HFF-Myc (cell line): ENCODE measurements around the gene USE1.

Experiments
- DNase-seq: peaks from one replicate; pipeline ENCODE4 v3.0.0-alpha.2; 2011; ENCODE audit warnings: low read depth; ENCODE audit errors: extremely low read depth
- H3K4me3 ChIP-seq: replicated peaks from 2 replicates; pipeline ENCODE4 v1.5.1; 2011; ENCODE audit warnings: low read depth, mild to moderate bottlenecking, control low read depth, low read length
- TF ChIP-seq, protein P1 (sequence below): IDR thresholded peaks from 2 replicates; pipeline ENCODE4 v1.5.1; 2012; ENCODE audit warnings: mild to moderate bottlenecking, low read depth, low read length, control low read depth; ENCODE audit errors: missing control alignments

Gene USE1

DNA sequence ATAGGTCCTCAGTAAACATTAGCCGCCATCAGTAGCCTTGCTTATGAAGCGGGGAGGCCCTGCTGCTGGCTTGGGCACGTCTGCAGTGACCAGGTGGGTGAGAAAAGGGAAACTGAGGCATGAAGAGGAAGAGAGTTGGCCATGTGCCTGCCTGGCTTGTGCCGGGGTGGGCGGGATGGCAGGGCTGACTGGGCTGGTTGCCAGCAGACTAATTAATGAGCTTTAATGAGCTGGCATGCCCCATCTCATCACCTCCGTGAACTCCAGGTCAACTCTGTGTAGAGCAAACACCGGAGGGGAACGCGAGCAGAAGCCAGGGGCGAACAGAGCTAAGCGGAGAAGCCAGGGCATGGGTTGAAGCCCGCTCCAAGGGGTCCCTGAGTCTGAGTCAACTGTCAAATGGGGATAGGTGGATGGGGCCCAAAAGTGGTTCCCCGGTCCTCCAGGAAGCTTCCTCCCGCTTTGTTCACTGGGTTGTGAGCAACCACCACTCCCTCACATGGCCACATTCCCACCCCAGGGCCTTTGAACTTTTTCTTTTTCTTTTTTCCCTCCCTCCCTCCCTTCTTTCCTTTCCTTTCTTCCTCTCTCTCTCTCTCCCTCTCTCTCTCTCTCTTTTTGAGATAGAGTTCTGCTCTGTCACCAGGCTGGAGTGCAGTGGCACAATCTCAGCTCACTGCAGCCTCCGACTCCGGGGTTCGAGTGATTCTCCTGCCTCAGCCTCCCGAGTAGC lies 21.8 kb downstream of the USE1 start:
- DNase-seq, result no peak
- H3K4me3 ChIP-seq, result no peak overlapping the region
- TF ChIP-seq, protein P1, sequence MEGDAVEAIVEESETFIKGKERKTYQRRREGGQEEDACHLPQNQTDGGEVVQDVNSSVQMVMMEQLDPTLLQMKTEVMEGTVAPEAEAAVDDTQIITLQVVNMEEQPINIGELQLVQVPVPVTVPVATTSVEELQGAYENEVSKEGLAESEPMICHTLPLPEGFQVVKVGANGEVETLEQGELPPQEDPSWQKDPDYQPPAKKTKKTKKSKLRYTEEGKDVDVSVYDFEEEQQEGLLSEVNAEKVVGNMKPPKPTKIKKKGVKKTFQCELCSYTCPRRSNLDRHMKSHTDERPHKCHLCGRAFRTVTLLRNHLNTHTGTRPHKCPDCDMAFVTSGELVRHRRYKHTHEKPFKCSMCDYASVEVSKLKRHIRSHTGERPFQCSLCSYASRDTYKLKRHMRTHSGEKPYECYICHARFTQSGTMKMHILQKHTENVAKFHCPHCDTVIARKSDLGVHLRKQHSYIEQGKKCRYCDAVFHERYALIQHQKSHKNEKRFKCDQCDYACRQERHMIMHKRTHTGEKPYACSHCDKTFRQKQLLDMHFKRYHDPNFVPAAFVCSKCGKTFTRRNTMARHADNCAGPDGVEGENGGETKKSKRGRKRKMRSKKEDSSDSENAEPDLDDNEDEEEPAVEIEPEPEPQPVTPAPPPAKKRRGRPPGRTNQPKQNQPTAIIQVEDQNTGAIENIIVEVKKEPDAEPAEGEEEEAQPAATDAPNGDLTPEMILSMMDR, result no peak

DNA sequence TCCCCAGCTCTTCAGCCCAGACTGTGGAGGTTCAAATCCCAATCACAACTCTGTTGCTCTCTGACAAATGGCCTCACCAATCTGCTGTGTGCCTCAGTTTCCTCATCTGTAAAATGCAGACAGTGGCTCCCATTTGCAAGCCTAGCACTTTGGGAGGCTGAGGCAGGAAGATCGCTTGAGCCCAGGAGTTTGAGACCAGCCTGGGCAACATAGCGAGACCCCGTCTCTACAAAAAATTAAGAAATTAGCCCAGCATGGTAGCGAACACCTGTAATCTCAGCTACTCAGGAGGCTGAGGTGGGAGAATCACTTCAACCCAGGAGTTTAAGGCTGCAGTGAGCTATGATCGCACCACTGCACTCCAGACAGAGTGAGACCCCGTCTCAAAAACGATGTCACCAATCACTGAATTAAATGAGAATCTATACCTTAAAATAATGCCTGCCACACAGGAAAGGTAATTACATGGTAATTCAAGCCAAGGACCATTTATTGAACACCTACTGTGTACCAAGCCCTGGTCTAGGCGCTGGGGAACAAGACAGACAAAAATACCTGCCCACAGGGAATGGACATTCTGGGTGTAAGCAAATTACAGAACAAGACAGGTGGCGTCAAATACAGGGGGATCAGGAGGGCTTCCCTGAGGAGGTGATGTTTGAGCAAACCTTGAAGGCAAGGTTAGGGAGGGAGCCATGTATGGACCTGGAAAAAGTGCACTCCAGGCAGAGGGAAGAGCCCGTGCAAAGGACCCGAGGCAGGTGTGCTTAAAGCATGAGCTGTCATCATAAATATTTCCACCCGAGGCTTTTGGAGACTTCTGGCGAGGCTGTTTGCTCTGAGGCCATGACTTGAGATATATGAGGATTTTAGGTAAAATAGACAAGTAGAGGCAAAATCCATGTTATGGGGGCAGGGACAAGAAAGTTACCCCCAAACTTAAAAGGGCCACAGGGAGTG lies 22.9 kb downstream of the USE1 start:
- TF ChIP-seq, protein P1, result no peak
- H3K4me3 ChIP-seq, result no peak overlapping the region
- DNase-seq, result no peak

DNA sequence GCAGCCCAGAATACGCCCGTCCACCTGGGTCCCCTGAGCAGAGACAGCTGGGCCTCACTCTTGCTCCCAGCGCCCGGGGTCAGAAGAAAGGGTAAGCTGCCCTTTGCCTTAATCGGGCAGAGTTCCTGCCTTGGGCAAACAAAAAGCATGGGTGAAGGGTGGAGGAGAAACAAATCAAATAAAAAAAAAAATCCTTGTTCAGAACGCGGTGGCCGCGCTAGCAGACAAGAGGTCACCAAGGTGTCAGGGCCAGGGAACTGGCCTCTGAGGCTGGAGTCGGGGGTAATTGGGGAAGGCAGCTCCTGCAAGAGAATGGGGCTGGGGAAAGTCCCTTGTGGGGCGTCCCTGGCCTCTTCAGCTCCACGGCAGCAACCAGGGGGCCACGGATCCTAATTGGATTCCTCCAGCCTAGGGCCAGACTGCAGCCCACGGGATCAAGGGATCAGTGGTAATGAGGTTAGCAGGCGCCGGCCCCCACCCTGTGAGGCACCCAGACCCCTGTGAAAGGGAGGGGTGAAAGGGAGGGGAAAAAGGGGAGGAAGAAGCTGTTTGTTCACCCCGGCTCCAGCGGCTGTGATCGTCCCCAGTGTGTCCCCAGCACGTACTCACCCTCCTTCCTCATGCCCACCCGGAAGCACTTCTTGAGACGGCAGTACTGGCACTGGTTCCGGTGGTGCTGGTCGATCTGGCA lies 25.1 kb downstream of the USE1 start:
- no peak overlapping the region for H3K4me3 ChIP-seq
- TF ChIP-seq, protein P1, result no peak

DNA sequence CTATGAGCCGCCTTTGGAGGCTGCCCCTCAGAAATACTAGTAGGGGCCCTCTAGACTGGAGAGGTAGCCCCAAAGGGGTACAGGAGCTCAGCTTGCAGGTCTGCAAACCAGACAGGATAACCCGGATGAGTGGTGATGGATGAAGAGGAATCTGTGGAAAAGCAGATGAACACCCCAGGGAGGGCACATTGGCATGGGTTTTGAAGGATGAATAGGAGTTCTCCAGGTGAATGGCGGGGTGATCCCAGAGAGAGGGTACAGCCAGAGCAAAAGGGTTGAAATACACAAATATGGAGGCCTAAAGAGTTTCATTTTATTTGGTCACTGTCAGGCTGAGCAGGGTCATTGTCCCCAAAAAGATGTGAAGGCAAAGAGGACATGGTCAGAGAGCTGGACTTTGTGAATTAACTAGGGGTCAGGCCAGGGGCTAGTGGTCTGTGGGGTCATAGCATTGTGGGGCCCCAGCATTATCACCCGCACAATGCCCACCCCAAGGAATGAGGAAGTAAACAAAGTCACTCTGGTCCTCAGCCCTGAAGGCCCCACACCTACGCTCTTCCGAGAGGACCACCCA lies 25.8 kb downstream of the USE1 start:
- TF ChIP-seq, protein P1, result no peak
- H3K4me3 ChIP-seq, result no peak overlapping the region

More for the DNA sequence above, 25.1 kb downstream of the USE1 start:
- no peak for DNase-seq

DNA sequence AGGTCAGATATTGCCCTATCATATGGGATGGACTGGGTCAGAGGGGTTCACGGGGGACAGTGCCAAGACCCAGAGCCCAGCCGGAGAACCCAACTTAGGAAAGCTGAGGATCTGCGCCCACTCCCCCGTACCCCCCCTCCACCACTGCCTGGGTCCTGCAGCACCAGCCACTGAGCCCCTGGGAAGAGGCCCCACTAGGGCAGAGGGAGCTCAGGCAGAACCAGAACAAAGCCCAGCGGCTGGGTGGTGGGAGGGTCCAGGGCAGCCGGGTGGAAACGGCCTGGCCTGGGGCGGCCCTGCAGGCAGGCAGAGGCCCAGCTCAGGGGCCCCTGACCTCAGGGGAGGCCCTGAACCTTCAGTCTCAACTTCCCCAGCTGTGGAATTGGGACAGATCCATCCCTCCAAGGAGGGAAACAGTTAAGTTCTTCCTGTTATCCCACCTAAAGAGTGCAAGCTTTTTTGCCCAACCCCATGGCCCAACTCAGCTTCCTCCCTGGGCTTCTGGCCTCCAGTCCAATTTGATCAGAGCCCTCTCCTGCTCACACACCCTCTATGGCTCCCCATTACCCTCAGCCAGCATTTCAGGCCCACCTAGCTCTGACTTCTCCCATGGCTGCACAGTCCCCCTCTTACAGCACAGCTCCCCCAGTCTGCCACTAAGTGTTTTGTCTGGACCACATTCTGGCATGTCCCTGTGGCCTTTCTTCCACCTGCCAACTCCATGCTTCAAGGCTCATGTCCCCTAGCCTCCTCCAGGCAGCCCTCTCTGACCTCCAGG lies 27.5 kb downstream of the USE1 start:
- no peak for DNase-seq
- peak overlapping the region; percentile 86 for H3K4me3 ChIP-seq
- TF ChIP-seq, protein P1, result no peak

More for the DNA sequence above, 25.8 kb downstream of the USE1 start:
- no peak for DNase-seq
